Measurements from ENCODE around the gene GNAZ. TPM values are rescaled to one million over a fixed set of nuclear protein-coding genes. Genes with fewer than 3 reads are reported as not detected.

The GNAZ gene
- total and polyA plus RNA-seq, 11 donors = 1.1 to 13.9 (median 2.5) TPM

Other genes with a start within 250 kb of the GNAZ start
- gene IGLL5, start 182.7 kb upstream of the GNAZ start, total RNA-seq = 1 to 10 TPM in 2 of 9 donors, under 1 TPM in 3, not detected in 4; 0.56 to 2.6 (median 0.85) TPM
- gene IGLL5, start 182.7 kb upstream of the GNAZ start, polyA plus RNA-seq = under 1 TPM; 0.23 to 0.26 TPM
- not detected for gene RSPH14, start 71.5 kb downstream of the GNAZ start, total RNA-seq
- not detected for gene RSPH14, start 71.5 kb downstream of the GNAZ start, polyA plus RNA-seq
- gene RAB36, start 75.0 kb downstream of the GNAZ start, total RNA-seq = 1 to 10 TPM in 2 of 9 donors, under 1 TPM in 7; 0.25 to 3.2 (median 0.54) TPM
- gene RAB36, start 75.0 kb downstream of the GNAZ start, polyA plus RNA-seq = under 1 TPM; 0.11 to 0.55 TPM
- 10 to 100 TPM; 24.0 to 51.1 (median 29.3) TPM for gene BCR, start 110.0 kb downstream of the GNAZ start, total RNA-seq
- gene BCR, start 110.0 kb downstream of the GNAZ start, polyA plus RNA-seq = 10 to 100 TPM; 12.6 to 22.4 TPM